ENCODE measurements around the gene CLIC2.
"Not testable (repeated sequence)": the region's sequence is repeated elsewhere in the genome, so short reads cannot be mapped to it uniquely, and the experiment has no call there.

Gene CLIC2

GRCh38 chrX:155334486-155335336 is at the start of gene CLIC2:
CLIC2 (minus strand) TSS chrX:155334614; CDS start chrX:155334427, 187 bp downstream.
- DNase-seq (ENCODE audit: low spot score), result no peak

- not testable (repeated sequence) for DNase-seq (ENCODE audit: low spot score)
Observed at GRCh38 chrX:155382529-155382967, 48.1 kb upstream of the CLIC2 start.

- not testable (repeated sequence) for DNase-seq (ENCODE audit: low spot score)
Observed at GRCh38 chrX:155381843-155382528, 47.6 kb upstream of the CLIC2 start, which contains the start of gene F8A2. F8A2 (plus strand) TSS chrX:155382095; CDS start chrX:155382115, 20 bp downstream.

- DNase-seq (ENCODE audit: low spot score), result not testable (repeated sequence)
Observed at GRCh38 chrX:155379802-155380201, 45.4 kb upstream of the CLIC2 start.

- DNase-seq (ENCODE audit: low spot score), result not testable (repeated sequence)
Observed at GRCh38 chrX:155373777-155374458, 39.5 kb upstream of the CLIC2 start.

GRCh38 chrX:155363712-155364111 is 29.3 kb upstream of the CLIC2 start:
- not testable (repeated sequence) for DNase-seq (ENCODE audit: low spot score)

GRCh38 chrX:155349448-155349847 is 15.0 kb upstream of the CLIC2 start:
- not testable (repeated sequence) for DNase-seq (ENCODE audit: low spot score)

GRCh38 chrX:155345689-155346088 is 11.3 kb upstream of the CLIC2 start:
- not testable (repeated sequence) for DNase-seq (ENCODE audit: low spot score)

GRCh38 chrX:155335337-155335712 is 911 bp upstream of the CLIC2 start:
- not testable (repeated sequence) for DNase-seq (ENCODE audit: low spot score)

- no peak for DNase-seq (ENCODE audit: low spot score)
Observed at GRCh38 chrX:155333544-155334100, 792 bp downstream of the CLIC2 start.

GRCh38 chrX:155330992-155331391 is 3.4 kb downstream of the CLIC2 start:
- DNase-seq (ENCODE audit: low spot score), result no peak

GRCh38 chrX:155329293-155329692 is 5.1 kb downstream of the CLIC2 start:
- DNase-seq (ENCODE audit: low spot score), result no peak

- no peak for DNase-seq (ENCODE audit: low spot score)
Observed at GRCh38 chrX:155326610-155327009, 7.8 kb downstream of the CLIC2 start.

GRCh38 chrX:155314260-155314659 is 20.2 kb downstream of the CLIC2 start:
- DNase-seq (ENCODE audit: low spot score), result no peak

GRCh38 chrX:155313766-155314165 is 20.6 kb downstream of the CLIC2 start:
- DNase-seq (ENCODE audit: low spot score), result no peak

GRCh38 chrX:155293771-155294170 is 40.6 kb downstream of the CLIC2 start:
- DNase-seq (ENCODE audit: low spot score), result no peak

- DNase-seq (ENCODE audit: low spot score), result no peak
Observed at GRCh38 chrX:155279873-155280272, 54.5 kb downstream of the CLIC2 start.

- DNase-seq (ENCODE audit: low spot score), result no peak
Observed at GRCh38 chrX:155270969-155271368, 63.4 kb downstream of the CLIC2 start.

- DNase-seq (ENCODE audit: low spot score), result not testable (repeated sequence)
Observed at GRCh38 chrX:155267995-155268394, 66.4 kb downstream of the CLIC2 start.

GRCh38 chrX:155266439-155266838 is 68.0 kb downstream of the CLIC2 start:
- DNase-seq (ENCODE audit: low spot score), result no peak

GRCh38 chrX:155263854-155264628 is 70.4 kb downstream of the CLIC2 start, which contains the start of gene RAB39B:
RAB39B (minus strand) TSS chrX:155264491; CDS start chrX:155264288, 203 bp downstream.
- DNase-seq (ENCODE audit: low spot score), result peak; percentile 77
